Fibroblast of mammary gland (primary cell): ENCODE results near the gene LPGAT1.

Experiments used
- DNase-seq: peaks from one replicate; pipeline ENCODE4 v3.0.0-alpha.2; 2010; ENCODE audit warnings: low read depth
- H3K4me3 ChIP-seq: 2 replicates; pipeline ENCODE4 v1.5.1; 2011; ENCODE audit warnings: low read depth, mild to moderate bottlenecking, low read length, moderate library complexity; ENCODE audit not compliant: control insufficient read depth
- TF ChIP-seq, protein P1 (sequence below): conservative IDR thresholded peaks from 2 replicates; pipeline ENCODE4 v1.5.1; 2011; ENCODE audit warnings: low read depth, low read length, inconsistent platforms; ENCODE audit not compliant: control insufficient read depth, insufficient read depth

The LPGAT1 gene

DNA sequence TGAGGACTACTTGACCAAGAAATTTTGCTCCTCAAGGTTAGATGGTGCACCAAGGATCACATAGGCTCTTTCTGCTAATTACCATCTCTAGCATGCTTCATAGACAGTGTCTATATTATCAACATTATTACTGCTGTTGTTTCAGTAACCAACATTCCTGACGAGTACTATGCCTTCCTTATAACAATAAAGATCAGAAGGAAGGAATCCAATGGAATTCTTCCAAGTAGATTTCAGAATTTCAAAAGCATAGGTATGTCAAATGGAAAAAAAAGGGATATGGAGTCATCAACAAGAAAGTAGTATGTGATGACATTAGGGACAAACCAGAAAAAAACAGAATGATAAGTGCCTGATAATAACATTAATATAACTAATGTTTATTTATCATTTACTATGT is 39.6 kb upstream of the LPGAT1 start:
- TF ChIP-seq, protein P1, sequence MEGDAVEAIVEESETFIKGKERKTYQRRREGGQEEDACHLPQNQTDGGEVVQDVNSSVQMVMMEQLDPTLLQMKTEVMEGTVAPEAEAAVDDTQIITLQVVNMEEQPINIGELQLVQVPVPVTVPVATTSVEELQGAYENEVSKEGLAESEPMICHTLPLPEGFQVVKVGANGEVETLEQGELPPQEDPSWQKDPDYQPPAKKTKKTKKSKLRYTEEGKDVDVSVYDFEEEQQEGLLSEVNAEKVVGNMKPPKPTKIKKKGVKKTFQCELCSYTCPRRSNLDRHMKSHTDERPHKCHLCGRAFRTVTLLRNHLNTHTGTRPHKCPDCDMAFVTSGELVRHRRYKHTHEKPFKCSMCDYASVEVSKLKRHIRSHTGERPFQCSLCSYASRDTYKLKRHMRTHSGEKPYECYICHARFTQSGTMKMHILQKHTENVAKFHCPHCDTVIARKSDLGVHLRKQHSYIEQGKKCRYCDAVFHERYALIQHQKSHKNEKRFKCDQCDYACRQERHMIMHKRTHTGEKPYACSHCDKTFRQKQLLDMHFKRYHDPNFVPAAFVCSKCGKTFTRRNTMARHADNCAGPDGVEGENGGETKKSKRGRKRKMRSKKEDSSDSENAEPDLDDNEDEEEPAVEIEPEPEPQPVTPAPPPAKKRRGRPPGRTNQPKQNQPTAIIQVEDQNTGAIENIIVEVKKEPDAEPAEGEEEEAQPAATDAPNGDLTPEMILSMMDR: no peak
- DNase-seq: no peak
- H3K4me3 ChIP-seq: no peak overlapping the region

DNA sequence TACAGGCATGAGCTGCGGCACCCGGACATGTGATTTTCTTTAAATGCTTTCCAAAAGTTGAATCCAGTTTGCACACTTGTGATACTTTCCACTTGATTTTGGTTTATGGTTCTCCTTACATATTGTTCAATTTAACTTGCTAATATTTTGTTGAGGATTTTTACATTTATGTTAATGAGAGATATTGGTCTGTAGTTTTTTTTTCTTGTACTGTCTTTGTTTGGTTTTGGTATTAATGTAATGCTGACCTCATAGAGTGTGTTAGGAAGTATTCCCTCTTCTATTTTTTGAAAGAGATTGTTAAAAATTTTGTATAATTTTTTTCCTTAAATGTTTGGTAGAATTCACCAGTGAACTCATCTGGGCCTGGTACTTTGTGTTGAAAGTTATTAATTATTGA is 34.6 kb upstream of the LPGAT1 start:
- DNase-seq: no peak

DNA sequence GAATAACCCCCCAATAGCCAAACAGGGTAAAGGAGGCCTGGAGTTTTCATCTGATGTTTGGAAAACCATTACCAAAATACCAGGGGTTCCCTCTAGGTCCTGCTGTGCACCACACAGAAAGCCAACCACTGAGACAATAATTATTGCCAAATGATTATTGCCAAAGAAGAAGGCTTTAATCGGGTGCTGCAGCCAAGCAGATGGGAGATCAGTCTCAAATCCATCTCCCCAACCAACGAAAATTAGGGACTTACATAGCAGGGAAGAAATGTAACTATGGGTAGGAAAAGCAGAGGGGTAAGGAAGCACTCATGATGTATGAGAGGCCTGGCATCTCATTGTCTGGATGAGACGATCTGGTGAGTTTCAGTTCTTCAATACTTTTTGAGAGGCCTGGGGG is 28.8 kb upstream of the LPGAT1 start:
- H3K4me3 ChIP-seq: no peak overlapping the region
- no peak for DNase-seq
- TF ChIP-seq, protein P1: no peak

More for the DNA sequence above, 34.6 kb upstream of the LPGAT1 start:
- TF ChIP-seq, protein P1: no peak
- no peak overlapping the region for H3K4me3 ChIP-seq

DNA sequence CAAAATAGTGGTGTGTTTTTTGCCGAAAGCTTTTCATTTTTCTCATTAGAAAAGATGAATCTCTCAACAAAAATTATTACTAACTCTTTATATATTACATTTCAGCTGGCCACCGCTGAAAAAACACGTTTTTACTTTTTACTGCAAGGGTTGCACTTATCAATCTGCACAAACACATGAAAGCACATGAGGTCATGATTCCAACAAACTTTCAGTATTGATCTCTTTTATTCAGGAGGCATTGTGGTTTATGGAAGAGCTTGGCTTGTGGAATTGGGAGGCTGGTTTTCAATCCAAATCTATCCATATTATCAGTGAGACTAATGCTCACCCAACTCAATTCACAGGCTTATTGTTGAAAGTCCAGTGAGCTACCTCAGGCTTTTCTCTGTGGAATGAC is 20.6 kb upstream of the LPGAT1 start:
- TF ChIP-seq, protein P1: no peak
- no peak overlapping the region for H3K4me3 ChIP-seq
- DNase-seq: no peak

DNA sequence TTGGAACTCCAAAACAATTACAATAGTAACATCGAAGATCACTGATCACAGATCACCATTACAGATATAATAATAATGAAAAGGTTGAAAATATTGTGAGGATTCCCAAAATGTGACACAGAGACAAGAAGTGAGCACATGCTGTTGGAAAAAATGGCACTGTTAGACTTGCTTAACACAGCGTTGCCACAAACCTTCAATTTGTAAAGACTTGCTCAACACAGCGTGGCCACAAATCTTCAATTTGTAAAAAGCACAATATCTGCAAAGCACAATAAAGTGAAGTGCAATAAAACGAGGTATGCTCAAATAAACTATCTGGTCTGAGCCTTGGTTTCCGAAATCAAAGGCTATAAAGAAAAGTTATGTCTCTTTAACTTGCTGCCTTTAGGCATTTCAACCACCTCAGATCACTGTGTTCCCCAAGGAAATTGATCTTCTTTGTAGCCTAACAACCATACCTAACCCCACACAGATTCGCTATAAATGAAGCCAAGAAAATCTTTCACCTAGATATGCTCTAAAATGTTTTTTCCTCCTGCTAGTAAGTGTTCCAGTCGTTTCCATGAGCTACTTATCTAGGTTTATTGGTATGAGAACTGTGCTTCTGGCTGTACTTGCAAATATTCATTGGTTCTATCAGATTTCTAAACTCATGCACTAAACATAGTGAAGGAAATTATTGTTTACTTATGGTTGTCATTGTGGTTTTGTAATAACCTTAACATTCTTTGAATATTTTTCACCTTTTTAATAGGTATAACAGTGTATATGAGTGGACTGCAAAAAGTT is 13.1 kb upstream of the LPGAT1 start:
- no peak overlapping the region for H3K4me3 ChIP-seq
- no peak for DNase-seq
- TF ChIP-seq, protein P1: no peak

DNA sequence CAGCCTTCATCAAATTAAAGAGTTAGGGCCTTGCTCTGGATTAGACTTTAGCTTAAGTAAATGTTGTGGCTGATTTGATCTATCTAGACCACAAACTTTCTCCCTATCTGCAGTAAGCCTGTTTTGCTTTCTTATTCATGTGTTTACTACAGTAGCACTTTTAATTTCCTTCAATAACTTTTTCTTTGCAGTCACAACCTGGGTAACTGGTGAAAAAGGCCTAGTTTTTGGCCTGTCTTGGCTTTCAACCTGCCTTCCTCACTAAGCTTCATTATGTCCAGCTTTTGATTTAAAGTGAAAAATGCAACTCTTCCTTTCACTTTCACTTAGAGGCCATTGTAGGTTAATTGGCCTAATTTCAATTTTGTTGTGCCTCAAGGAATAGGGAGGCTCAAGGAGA is 12.5 kb upstream of the LPGAT1 start:
- DNase-seq: no peak
- H3K4me3 ChIP-seq: no peak overlapping the region
- TF ChIP-seq, protein P1: no peak
